ENCODE results near the gene ZBTB16.

The ZBTB16 gene

GRCh38 chr11:114149689-114150407 lies 90.3 kb downstream of the ZBTB16 start:
- no peak overlapping the region for H3K9ac ChIP-seq
- H3K79me2 ChIP-seq (ENCODE audit: insufficient read depth, low read depth), result no peaks in the 10 kb centered on the region
- no peaks in the 10 kb centered on the region for H3K36me3 ChIP-seq (ENCODE audit: insufficient read depth)
- no peaks in the 10 kb centered on the region for H3K4me1 ChIP-seq (ENCODE audit: low read depth, poor library complexity, severe bottlenecking)
- no peak overlapping the region for H3K27ac ChIP-seq
- no peak for TF ChIP-seq CTCF (conservative IDR thresholded peaks at IDR 0.05; ENCODE audit: low read depth, low read length)
- no peak overlapping the region for H3K4me2 ChIP-seq
- H3K4me3 ChIP-seq (IDR thresholded peaks at IDR 0.05; ENCODE audit: insufficient read depth, low read depth, low read length), result no peak overlapping the region
- H3K27me3 ChIP-seq (ENCODE audit: insufficient read depth, low read depth), result no peaks in the 10 kb centered on the region
- H4K20me1 ChIP-seq (ENCODE audit: insufficient read depth), result no peaks in the 10 kb centered on the region
- no peak overlapping the region for H2AFZ ChIP-seq (ENCODE audit: low read depth)

- Histone ChIP-seq H3K4me2 (no peak overlapping the region), H4K20me1 (ENCODE audit: insufficient read depth) (no peaks in the 10 kb centered on the region), H3K79me2 (ENCODE audit: insufficient read depth, low read depth) (no peaks in the 10 kb centered on the region), H3K4me1 (ENCODE audit: low read depth, poor library complexity, severe bottlenecking) (no peaks in the 10 kb centered on the region), H3K36me3 (ENCODE audit: insufficient read depth) (no peaks in the 10 kb centered on the region), H3K9ac (no peak overlapping the region), H3K4me3 (IDR thresholded peaks at IDR 0.05; ENCODE audit: insufficient read depth, low read depth, low read length) (no peak overlapping the region), H3K27me3 (ENCODE audit: insufficient read depth, low read depth) (no peaks in the 10 kb centered on the region), H3K27ac (no peak overlapping the region), H2AFZ (ENCODE audit: low read depth) (no peak overlapping the region)
- TF ChIP-seq CTCF (conservative IDR thresholded peaks at IDR 0.05; ENCODE audit: low read depth, low read length), result no peak
Observed at GRCh38 chr11:114150671-114151070, 91.2 kb downstream of the ZBTB16 start.

- Histone ChIP-seq H3K4me1 (ENCODE audit: low read depth, poor library complexity, severe bottlenecking) (no peaks in the 10 kb centered on the region), H3K27me3 (ENCODE audit: insufficient read depth, low read depth) (no peaks in the 10 kb centered on the region), H3K36me3 (ENCODE audit: insufficient read depth) (no peaks in the 10 kb centered on the region), H3K9ac (no peak overlapping the region), H3K27ac (no peak overlapping the region), H4K20me1 (ENCODE audit: insufficient read depth) (no peaks in the 10 kb centered on the region), H3K4me3 (IDR thresholded peaks at IDR 0.05; ENCODE audit: insufficient read depth, low read depth, low read length) (no peak overlapping the region), H3K4me2 (no peak overlapping the region), H2AFZ (ENCODE audit: low read depth) (no peak overlapping the region), H3K79me2 (ENCODE audit: insufficient read depth, low read depth) (no peaks in the 10 kb centered on the region)
- TF ChIP-seq CTCF (conservative IDR thresholded peaks at IDR 0.05; ENCODE audit: low read depth, low read length), result no peak
Observed at GRCh38 chr11:114151631-114152030, 92.1 kb downstream of the ZBTB16 start.

- Histone ChIP-seq H3K4me2 (no peak overlapping the region), H3K36me3 (ENCODE audit: insufficient read depth) (no peaks in the 10 kb centered on the region), H3K27ac (no peak overlapping the region), H4K20me1 (ENCODE audit: insufficient read depth) (no peaks in the 10 kb centered on the region), H3K4me1 (ENCODE audit: low read depth, poor library complexity, severe bottlenecking) (no peaks in the 10 kb centered on the region), H3K79me2 (ENCODE audit: insufficient read depth, low read depth) (no peaks in the 10 kb centered on the region), H2AFZ (ENCODE audit: low read depth) (no peak overlapping the region), H3K9ac (no peak overlapping the region), H3K27me3 (ENCODE audit: insufficient read depth, low read depth) (no peaks in the 10 kb centered on the region), H3K4me3 (IDR thresholded peaks at IDR 0.05; ENCODE audit: insufficient read depth, low read depth, low read length) (no peak overlapping the region)
- no peak for TF ChIP-seq CTCF (conservative IDR thresholded peaks at IDR 0.05; ENCODE audit: low read depth, low read length)
Observed at GRCh38 chr11:114152162-114152561, 92.7 kb downstream of the ZBTB16 start.
